ENCODE measurements around the gene TMEM143.

Gene TMEM143

DNA sequence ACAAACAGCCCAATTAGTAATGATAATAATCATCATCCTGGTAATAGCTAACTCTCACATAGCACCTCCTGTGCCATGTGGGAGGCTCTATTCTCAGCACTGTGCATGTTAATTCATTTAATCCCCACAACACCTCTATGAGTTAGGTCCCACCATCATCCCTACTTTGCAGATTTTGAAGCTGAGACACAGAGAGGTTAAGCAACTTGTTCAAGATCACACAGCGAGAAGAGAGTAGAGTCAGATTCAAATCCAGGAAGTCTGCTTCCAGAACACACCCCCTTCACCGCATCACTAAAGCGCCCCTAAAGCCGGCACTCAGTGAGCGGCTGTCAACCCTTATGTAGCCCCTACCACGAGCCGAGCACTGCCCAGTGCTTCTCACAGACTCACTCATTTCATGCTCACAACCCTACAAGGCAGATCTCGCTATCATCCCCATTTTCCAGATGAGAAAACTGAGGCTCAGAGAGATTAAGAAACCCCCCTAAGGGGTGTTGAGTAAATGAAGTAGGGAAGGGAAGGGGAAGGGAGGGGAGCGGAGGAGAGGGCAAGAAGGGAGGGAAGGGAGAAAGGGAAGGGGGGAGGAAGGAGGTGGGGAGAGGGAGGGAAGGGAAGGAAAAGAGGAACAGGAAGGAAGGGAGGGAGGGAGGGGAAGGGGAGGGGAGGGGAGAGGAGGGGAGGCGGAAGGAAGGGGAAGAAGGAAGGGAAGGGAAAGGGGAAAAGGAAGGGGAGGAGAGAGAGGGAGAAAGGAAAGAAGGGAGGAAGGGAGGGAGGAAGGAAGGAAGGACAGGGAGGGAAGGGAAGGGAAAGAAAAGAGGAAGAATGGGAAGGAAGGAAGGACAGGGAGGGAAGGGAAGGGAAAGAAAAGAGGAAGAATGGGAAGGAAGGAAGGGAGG is 22.0 kb downstream of the TMEM143 start:
- TF ChIP-seq, protein P1, sequence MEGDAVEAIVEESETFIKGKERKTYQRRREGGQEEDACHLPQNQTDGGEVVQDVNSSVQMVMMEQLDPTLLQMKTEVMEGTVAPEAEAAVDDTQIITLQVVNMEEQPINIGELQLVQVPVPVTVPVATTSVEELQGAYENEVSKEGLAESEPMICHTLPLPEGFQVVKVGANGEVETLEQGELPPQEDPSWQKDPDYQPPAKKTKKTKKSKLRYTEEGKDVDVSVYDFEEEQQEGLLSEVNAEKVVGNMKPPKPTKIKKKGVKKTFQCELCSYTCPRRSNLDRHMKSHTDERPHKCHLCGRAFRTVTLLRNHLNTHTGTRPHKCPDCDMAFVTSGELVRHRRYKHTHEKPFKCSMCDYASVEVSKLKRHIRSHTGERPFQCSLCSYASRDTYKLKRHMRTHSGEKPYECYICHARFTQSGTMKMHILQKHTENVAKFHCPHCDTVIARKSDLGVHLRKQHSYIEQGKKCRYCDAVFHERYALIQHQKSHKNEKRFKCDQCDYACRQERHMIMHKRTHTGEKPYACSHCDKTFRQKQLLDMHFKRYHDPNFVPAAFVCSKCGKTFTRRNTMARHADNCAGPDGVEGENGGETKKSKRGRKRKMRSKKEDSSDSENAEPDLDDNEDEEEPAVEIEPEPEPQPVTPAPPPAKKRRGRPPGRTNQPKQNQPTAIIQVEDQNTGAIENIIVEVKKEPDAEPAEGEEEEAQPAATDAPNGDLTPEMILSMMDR (IDR thresholded peaks at IDR 0.05; ENCODE audit: control insufficient read depth, insufficient read depth, low read depth, low read length, missing control alignments): no peak
- DNase-seq (ENCODE audit: low read depth): no peak
- H3K4me3 ChIP-seq (ENCODE audit: control insufficient read depth, low read depth, low read length): no peak overlapping the region

DNA sequence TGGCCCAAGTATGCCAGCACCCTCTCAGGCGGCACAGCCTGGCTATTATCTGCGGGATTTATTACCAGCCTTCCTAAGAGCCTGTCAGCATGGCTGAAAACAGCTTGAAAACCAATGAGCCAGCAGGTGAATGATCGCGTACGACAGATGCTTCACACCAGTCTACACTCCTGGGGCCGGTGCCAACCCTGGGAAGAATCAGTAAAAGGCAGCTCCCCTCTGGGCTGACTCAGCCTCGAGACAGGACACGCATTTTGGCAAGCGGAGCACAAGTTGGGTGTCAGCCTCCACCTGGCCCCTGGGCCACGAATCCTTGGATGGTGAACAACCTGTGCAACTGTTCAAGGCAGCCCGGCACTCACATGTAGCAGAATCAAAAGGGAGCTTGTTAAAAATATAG is 22.7 kb downstream of the TMEM143 start:
- H3K4me3 ChIP-seq (ENCODE audit: control insufficient read depth, low read depth, low read length): no peak overlapping the region
- DNase-seq (ENCODE audit: low read depth): no peak
- TF ChIP-seq, protein P1 (IDR thresholded peaks at IDR 0.05; ENCODE audit: control insufficient read depth, insufficient read depth, low read depth, low read length, missing control alignments): no peak

DNA sequence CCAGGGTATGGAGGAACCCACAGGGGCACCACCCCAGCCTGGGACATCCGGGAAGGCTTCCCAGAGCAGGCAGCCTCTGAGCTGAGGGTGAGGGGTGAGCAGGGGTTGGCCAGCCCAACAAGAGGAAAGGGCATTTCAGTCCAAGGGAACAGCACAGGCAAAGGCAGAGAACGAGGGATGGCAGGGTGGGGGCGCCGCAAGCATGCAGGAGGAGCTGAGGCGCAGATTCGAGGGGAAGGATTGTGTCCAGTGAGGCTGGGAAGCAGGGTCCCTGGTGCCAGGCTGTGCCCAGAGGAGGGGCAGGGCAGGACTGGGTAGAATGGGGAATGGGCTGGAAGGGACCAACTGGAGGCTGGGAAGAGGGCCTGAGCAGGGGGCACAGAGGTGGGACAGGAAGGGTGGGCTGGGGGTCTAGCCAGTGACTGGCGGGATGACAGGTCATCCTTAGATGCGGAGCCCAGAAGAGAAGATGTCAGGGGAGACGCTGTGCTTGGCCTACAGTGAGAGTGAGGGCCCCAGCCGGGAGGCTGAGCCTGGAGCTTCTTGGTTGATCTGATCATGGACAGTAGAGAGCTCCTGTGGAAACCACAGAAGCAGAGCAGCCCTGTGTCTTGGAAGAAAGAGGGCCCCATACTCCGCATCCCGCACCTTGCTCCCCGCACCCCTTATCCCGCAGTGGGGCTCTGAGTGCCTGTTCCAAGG is 24.8 kb downstream of the TMEM143 start:
- TF ChIP-seq, protein P1 (IDR thresholded peaks at IDR 0.05; ENCODE audit: control insufficient read depth, insufficient read depth, low read depth, low read length, missing control alignments): no peak
- no peak for DNase-seq (ENCODE audit: low read depth)
- H3K4me3 ChIP-seq (ENCODE audit: control insufficient read depth, low read depth, low read length): no peak overlapping the region

DNA sequence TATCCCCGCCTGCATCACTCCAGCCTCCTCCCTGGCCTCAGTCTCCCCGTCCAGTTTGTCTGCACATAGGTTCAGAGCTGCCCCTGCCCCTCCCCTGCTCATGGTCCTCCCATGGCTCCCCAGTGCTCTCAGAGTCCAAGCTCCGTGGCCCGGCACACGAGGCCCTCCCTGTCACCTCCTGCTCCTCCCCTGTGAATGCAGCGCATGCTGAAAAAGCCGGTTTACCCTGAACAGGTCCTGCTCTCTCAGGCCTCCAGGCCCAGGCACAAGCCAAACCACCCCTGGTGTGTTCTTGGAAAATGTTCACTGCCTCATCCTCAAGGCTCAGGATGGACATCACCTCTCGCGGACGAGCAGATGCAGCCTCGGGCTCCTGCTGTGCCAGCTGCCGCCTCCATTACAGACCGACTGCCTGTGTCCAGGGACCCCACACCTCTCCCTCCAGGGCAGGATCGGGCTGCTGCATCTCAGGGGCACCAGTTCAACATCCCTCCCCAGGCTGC is 25.4 kb downstream of the TMEM143 start:
- H3K4me3 ChIP-seq (ENCODE audit: control insufficient read depth, low read depth, low read length): no peak overlapping the region
- no peak for DNase-seq (ENCODE audit: low read depth)
- TF ChIP-seq, protein P1 (IDR thresholded peaks at IDR 0.05; ENCODE audit: control insufficient read depth, insufficient read depth, low read depth, low read length, missing control alignments): no peak

DNA sequence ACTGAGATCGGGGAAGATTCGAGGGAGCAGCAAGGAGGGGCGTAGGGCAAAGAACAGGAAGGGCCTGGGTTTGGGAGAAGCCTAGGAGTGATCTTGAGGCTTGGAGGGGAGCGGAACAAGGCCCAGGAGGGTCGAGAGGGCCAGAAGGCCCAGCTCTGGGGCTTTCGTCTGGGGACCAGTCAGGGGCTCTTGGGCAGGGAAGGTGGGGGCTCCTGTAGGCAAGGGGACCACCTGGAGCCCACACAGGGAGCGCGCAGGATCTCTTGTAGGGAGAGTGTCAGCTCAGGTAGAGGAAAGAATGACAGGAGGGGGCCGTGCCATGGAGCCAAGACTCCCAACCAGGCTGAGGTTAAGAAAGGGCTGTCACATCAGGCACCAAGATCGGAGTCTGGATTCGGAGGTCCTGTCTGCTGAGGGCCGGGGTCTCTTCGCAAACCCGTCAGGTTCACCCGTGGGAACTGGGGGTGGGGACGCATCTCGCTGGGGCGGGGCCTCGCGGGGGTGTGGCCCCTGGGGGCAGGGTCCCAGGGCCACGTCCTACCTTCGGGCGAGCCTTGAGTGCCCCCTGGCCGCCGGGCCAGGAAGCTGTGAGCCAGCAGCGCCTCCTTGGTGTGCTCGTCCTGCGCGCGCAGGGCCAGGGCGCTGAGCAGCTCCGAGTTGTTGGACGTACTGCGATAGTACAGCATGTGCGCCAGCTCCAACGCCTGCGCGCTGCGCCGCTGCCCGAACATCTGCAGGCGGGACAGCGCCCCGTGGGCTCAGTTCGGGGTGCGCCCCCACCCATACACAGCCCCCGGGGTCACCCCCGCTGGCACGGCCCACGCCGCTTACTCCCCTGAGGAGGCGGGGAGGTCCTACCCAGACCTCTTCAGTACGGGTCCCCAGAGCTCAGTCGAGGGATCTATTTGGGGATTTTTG is 30.0 kb downstream of the TMEM143 start:
- no peak for DNase-seq (ENCODE audit: low read depth)
- TF ChIP-seq, protein P1 (IDR thresholded peaks at IDR 0.05; ENCODE audit: control insufficient read depth, insufficient read depth, low read depth, low read length, missing control alignments): peak; percentile 82

More for the DNA sequence above, 30.0 kb downstream of the TMEM143 start:
- H3K4me3 ChIP-seq (ENCODE audit: control insufficient read depth, low read depth, low read length): peak overlapping the region; percentile 51

Data from AG09309 (cell line).